ENCODE measurements around the gene CASP1.

GRCh38 chr11:105046898-105047579 is 12.1 kb upstream of the CASP1 start:
- no peak for TF ChIP-seq GATA3 (IDR thresholded peaks at IDR 0.05; ENCODE audit: low read depth, low read length)
- TF ChIP-seq GATA2 (IDR thresholded peaks at IDR 0.05; ENCODE audit: low read depth, low read length) = no peak
